ENCODE measurements around the gene GNAS.

Gene GNAS

GRCh38 chr20:58855506-58856389, 3.2 kb downstream of the GNAS start:
- DNase-seq: no peak

- no peak for DNase-seq
Measured at GRCh38 chr20:58863044-58863790, 10.7 kb downstream of the GNAS start.

GRCh38 chr20:58864346-58864745, 11.8 kb downstream of the GNAS start:
- DNase-seq: no peak

GRCh38 chr20:58865843-58866242, 13.3 kb downstream of the GNAS start:
- DNase-seq: no peak

- no peak for DNase-seq
Measured at GRCh38 chr20:58867211-58867610, 14.7 kb downstream of the GNAS start.

- no peak for DNase-seq
Measured at GRCh38 chr20:58868795-58869194, 16.3 kb downstream of the GNAS start.

- DNase-seq: no peak
Measured at GRCh38 chr20:58869662-58870227, 17.2 kb downstream of the GNAS start.

- DNase-seq: peak; percentile 32
Measured at GRCh38 chr20:58870293-58871014, 17.9 kb downstream of the GNAS start.

- DNase-seq: no peak
Measured at GRCh38 chr20:58871533-58872102, 19.1 kb downstream of the GNAS start.

- DNase-seq: no peak
Measured at GRCh38 chr20:58874469-58874868, 22.0 kb downstream of the GNAS start.

- DNase-seq: no peak
Measured at GRCh38 chr20:58875111-58875510, 22.6 kb downstream of the GNAS start.

GRCh38 chr20:58875541-58876134, 23.1 kb downstream of the GNAS start:
- no peak for DNase-seq

- no peak for DNase-seq
Measured at GRCh38 chr20:58876437-58876836, 23.9 kb downstream of the GNAS start.

GRCh38 chr20:58877050-58877975, 24.8 kb downstream of the GNAS start:
- DNase-seq: no peak

- DNase-seq: no peak
Measured at GRCh38 chr20:58877976-58878360, 25.5 kb downstream of the GNAS start.

GRCh38 chr20:58878399-58878798, 25.9 kb downstream of the GNAS start:
- no peak for DNase-seq

- no peak for DNase-seq
Measured at GRCh38 chr20:58880441-58880840, 27.9 kb downstream of the GNAS start.

- DNase-seq: no peak
Measured at GRCh38 chr20:58880994-58881752, 28.7 kb downstream of the GNAS start.

GRCh38 chr20:58882704-58883089, 30.2 kb downstream of the GNAS start:
- no peak for DNase-seq

- no peak for DNase-seq
Measured at GRCh38 chr20:58883241-58883691, 30.8 kb downstream of the GNAS start.

Measured in NCI-H510A treated with DMSO at 0.1 percent for 48 hours (cell line).